Heart right ventricle (tissue), 16 donors: ENCODE measurements around the gene METTL22. TPM values are rescaled to one million over a fixed set of nuclear protein-coding genes. Genes with fewer than 3 reads are reported as not detected.

Source experiments
- ATAC-seq, 8 donors: fragments of 200-7000 bp; cut with Tn5 transposase; one replicate each; pipeline ENCODE4 v1.9.1; 2020; ENCODE audit warnings: mild to moderate bottlenecking in 8 of 8, moderate library complexity in 8 of 8, moderate number of reproducible peaks in 1 of 8
- DNase-seq, 2 donors: peaks; one replicate each; pipeline ENCODE4 v3.0.0-alpha.2; 2020
- H3K27ac ChIP-seq, 10 donors: fragments of 200-600 bp; sonication (generic) in 2 of 10; one replicate each; pipeline versions ENCODE4 v1.5.0 to v1.8.0; 2020 to 2022; ENCODE audit warnings: mild to moderate bottlenecking in 3 of 10
- H3K27me3 ChIP-seq, 7 donors: fragments of 200-600 bp; one replicate each; pipeline ENCODE4 v1.8.0; 2021 to 2022; ENCODE audit warnings: mild to moderate bottlenecking in 2 of 7
- H3K36me3 ChIP-seq, 9 donors: fragments of 200-600 bp; sonication (generic) in 1 of 9; one replicate each; pipeline versions ENCODE4 v1.5.0 to v1.8.0; 2020 to 2022; ENCODE audit warnings: mild to moderate bottlenecking in 2 of 9
- H3K4me1 ChIP-seq, 9 donors: fragments of 200-600 bp; sonication (generic) in 1 of 9; one replicate each; pipeline versions ENCODE4 v1.5.0 to v1.8.0; 2020 to 2022; ENCODE audit warnings: mild to moderate bottlenecking in 4 of 9
- H3K4me3 ChIP-seq, 10 donors: fragments of 200-600 bp; sonication (generic) in 2 of 10; one replicate each; pipeline versions ENCODE4 v1.5.0 to v1.8.0; 2020 to 2022; ENCODE audit warnings: mild to moderate bottlenecking in 7 of 10, moderate library complexity in 2 of 10
- H3K9me3 ChIP-seq, 11 donors: fragments of 200-600 bp in 10 of 11; sonication (generic) in 2 of 11; one replicate each; pipeline versions ENCODE4 v1.5.0 to v1.8.0; 2013 to 2022; ENCODE audit warnings: mild to moderate bottlenecking in 2 of 11, control low read depth in 1 of 11, moderate library complexity in 1 of 11
- WGBS, 2 donors: extraction: QIAGEN DNeasy Blood & Tissue Kit; methylation state at CpG; one replicate each; pipeline ENCODE4 v1.1.7; 2013; ENCODE audit warnings: inconsistent platforms in 1 of 2; 5-methylcytosine and 5-hydroxymethylcytosine counted together
- intact Hi-C, 10 donors: fragments of 100-400 bp; cut with DNase I; formaldehyde crosslinking; loops; one replicate each; pipeline versions ENCODE4 v1.11.1 to v1.14.2; 2022
- polyA plus RNA-seq, 2 donors: library from polyadenylated mRNA; stranded (reverse); fragments of 200-250 nt; gene quantifications; one replicate each; pipeline ENCODE4 v1.2.3, GENCODE V29; 2013
- total RNA-seq, 10 donors: library from RNA; stranded (reverse); fragmentation: NEBNext Ultra II Directional in 3 of 10; extraction: Animal tissue kit (Norgen Biotek cat#: 25700) in 3 of 10; gene quantifications; one replicate each; pipeline versions ENCODE4 v1.2.1 to v1.2.4, GENCODE V29; 2021 to 2023
- TF ChIP-seq, protein P1 (sequence below), 9 donors: fragments of 200-600 bp; sonication (generic) in 2 of 9; IDR thresholded peaks; one replicate each; pipeline versions ENCODE4 v1.5.0 to v1.8.0; 2021 to 2022; ENCODE audit warnings: antibody characterized with exemption in 9 of 9, mild to moderate bottlenecking in 5 of 9, moderate library complexity in 1 of 9
- donor health status: Arrhythmogenic right ventricular cardiomyopathy.
- donor health status: ischemic (EF 13 %, LVEDD 7.1; RV severe dilation, severe dysfunction).
- donor health status: healthy with polysubstance abuse.
- donor health status: DM: no; HTN: yes; CAD: no.
- donor health status: DM: no; HTN: no; CAD: no.
- donor health status: ischemic (EF 25% LVEDD 6.9; RV normal size, moderate dysfunction).
- donor health status: ischemic (EF 25% LVEDD 5.7; RV mildly dilated, moderate dysfunction).
- donor health status: healthy.
- donor health status: DM: yes; HTN: yes; CAD: no.
- donor health status: Ischemic cardiomyopathy.
- donor health status: ischemic (EF 35%, LVEDD 5.7; RV mildly dilated, moderate dysfunction).
- donor health status: nonischemic (EF 11% LVEDD 7.7; RV severe dilation, severe dysfunction).
- donor health status: DM: yes; HTN: yes; CAD: no.
- donor health status: PGD.
- donor health status: ischemic (EF 29% LVEDD 5.4; RV normal size, mild dysfunction).
- donor health status: nonischemic (EF 23%, LVEDD 6.1; RV moderate dilation, normal function).

The METTL22 gene
- total and polyA plus RNA-seq, 12 donors, result 23.5 to 64.5 (median 34.2) TPM

DNA sequence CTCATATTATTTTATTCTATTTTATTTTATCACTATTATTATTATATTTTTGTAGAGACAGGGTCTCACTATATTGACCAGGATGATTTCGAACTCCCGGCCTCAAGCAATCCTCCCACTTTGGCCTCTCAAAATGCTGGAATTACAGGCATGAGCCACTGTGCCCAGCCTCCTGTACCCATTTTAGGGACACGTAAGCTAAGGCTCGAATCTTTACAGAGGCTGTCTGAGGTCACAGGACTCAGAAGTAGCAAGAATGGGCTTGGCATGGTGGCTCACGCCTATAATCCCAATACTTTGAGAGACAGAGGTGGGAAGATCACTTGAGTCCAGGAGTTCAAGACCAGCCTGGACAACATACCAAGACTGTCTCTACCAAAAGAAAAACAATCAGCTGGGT is 40.2 kb downstream of the METTL22 start:
- WGBS, 2 donors, result 87% methylated on average over 5 of the region's 5 CpGs
- Histone ChIP-seq H3K27me3 (no peaks in the 10 kb centered on the region), H3K27ac (no peak overlapping the region), H3K9me3 (no peaks in the 10 kb centered on the region), H3K36me3 (peaks cover 0 to 31% (median 0%) of the 10 kb centered on the region in 9 donors), H3K4me3 (no peak overlapping the region), H3K4me1 (no peaks in the 10 kb centered on the region)
- TF ChIP-seq, protein P1, sequence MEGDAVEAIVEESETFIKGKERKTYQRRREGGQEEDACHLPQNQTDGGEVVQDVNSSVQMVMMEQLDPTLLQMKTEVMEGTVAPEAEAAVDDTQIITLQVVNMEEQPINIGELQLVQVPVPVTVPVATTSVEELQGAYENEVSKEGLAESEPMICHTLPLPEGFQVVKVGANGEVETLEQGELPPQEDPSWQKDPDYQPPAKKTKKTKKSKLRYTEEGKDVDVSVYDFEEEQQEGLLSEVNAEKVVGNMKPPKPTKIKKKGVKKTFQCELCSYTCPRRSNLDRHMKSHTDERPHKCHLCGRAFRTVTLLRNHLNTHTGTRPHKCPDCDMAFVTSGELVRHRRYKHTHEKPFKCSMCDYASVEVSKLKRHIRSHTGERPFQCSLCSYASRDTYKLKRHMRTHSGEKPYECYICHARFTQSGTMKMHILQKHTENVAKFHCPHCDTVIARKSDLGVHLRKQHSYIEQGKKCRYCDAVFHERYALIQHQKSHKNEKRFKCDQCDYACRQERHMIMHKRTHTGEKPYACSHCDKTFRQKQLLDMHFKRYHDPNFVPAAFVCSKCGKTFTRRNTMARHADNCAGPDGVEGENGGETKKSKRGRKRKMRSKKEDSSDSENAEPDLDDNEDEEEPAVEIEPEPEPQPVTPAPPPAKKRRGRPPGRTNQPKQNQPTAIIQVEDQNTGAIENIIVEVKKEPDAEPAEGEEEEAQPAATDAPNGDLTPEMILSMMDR (IDR thresholded peaks at IDR 0.05), result no peak
- ATAC-seq, result no peak
- DNase-seq, result no peak
- intact Hi-C loops, result loop anchor here in 8 of 10 donors (1.0 to 10.0 kb wide), 9 partner anchors 131 to 343 kb away; partner anchors contain the start of genes LITAFD (in 3 of the 8), PMM2 (in 1 of the 8) and TMEM186 (in 1 of the 8)

DNA sequence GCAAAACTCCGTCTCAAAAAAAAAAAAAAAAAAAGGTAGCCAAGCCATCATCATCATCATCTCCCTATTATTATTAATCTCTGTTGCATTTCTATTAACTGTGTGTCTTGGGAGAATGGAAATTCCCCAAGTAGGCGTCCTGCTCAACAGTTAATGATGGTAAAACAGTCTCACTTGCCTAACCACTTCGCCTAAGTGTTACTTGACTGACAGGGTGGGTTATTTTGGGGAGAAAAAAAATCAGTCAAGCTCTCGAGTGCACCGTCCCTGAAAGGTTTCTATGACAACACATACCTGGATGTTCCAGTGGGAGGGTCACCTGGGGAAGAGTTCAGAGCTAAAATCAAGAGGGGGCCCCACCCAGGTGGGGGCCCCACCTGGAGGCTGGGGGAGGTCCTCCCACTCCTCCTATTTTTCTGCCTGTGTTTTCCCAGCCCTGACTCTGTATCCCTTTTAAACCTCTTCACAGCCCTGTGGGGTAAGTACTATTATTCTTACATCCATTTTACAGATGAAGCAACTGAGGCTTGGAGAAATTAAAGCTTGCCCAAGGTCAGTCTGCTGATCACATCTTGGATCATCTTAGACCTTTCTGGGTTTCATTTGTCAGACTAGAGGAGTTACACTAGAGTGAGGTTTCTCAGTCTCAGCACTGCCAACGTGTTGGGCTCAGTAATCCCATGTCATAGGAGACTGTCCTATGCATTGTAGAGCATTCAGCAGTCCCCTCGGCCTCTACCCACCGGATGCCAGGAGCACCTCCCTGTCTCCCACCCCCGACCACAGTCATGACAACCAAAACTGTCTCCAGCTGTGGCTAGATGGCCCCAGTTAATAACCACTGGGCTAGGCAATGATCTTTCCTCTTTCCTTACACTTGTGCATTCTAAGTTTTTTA is 41.9 kb downstream of the METTL22 start:
- intact Hi-C loops, result loop anchor here in 8 of 10 donors (5.0 to 10.0 kb wide), 6 partner anchors 129 to 341 kb away; partner anchors contain the start of genes LITAFD (in 3 of the 8), PMM2 (in 1 of the 8) and TMEM186 (in 1 of the 8)
- WGBS, 2 donors, result 73 to 79% methylated on average over 8 to 9 of the region's 9 CpGs

DNA sequence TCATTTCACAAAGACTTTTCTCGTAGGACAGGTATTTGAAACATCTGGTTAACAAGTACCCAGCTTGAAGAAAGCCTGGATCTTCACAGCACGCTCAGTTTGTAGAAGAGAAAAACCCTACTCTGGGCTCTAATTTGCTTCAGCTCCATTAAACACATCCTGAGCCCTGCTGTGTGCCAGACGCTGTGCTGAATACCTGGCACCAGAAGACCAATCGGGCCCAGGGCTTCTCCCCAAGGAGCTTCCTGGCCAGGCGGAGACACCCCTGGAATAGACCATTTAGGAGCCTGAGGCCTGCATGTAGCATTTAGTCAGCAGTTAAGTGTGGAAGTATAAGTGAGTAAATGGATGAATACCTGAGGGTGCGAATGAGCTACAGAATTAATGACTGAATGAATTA is 44.0 kb downstream of the METTL22 start:
- intact Hi-C loops, result loop anchor here in 1 of 10 donors (10.0 kb wide), 1 partner anchor 339 kb away; no protein-coding TSS in a partner anchor
- ATAC-seq, result no peak
- H3K36me3 ChIP-seq, result peaks cover 0 to 34% (median 0%) of the 10 kb centered on the region in 9 donors
- no peak overlapping the region for H3K27ac ChIP-seq
- H3K4me3 ChIP-seq, result no peak overlapping the region
- TF ChIP-seq, protein P1 (IDR thresholded peaks at IDR 0.05), result no peak
- no peaks in the 10 kb centered on the region for H3K27me3 ChIP-seq
- WGBS, 2 donors, result 82 to 86% methylated on average over 6 of the region's 6 CpGs
- no peaks in the 10 kb centered on the region for H3K9me3 ChIP-seq
- no peaks in the 10 kb centered on the region for H3K4me1 ChIP-seq
- DNase-seq, result no peak

More for the DNA sequence above, 41.9 kb downstream of the METTL22 start:
- Histone ChIP-seq H3K4me3 (no peak overlapping the region), H3K36me3 (peaks cover 0 to 31% (median 0%) of the 10 kb centered on the region in 9 donors), H3K27ac (no peak overlapping the region), H3K9me3 (no peaks in the 10 kb centered on the region), H3K27me3 (no peaks in the 10 kb centered on the region), H3K4me1 (no peaks in the 10 kb centered on the region)
- TF ChIP-seq, protein P1 (IDR thresholded peaks at IDR 0.05), result no peak
- DNase-seq (no peak), ATAC-seq (no peak)

- no peak for DNase-seq
- no peaks in the 10 kb centered on the region for H3K4me1 ChIP-seq
- WGBS, 2 donors, result 96 to 98% methylated on average over 3 of the region's 3 CpGs
- no peaks in the 10 kb centered on the region for H3K9me3 ChIP-seq
- no peak overlapping the region for H3K4me3 ChIP-seq
- H3K27me3 ChIP-seq, result no peaks in the 10 kb centered on the region
- intact Hi-C loops, result loop anchor here in 1 of 10 donors (10.0 kb wide), 1 partner anchor 337 kb away; no protein-coding TSS in a partner anchor
- H3K36me3 ChIP-seq, result peaks cover 0 to 38% (median 0%) of the 10 kb centered on the region in 9 donors
- ATAC-seq, result no peak
- no peak overlapping the region for H3K27ac ChIP-seq
- TF ChIP-seq, protein P1 (IDR thresholded peaks at IDR 0.05), result no peak
Observed at GRCh38 chr16:8667492-8667891, 46.0 kb downstream of the METTL22 start.
